ENCODE results near the gene SBK2. TPM values are rescaled to one million over a fixed set of nuclear protein-coding genes. Genes with fewer than 3 reads are reported as not detected.

The SBK2 gene
- total RNA-seq, 1 experiment from 2014 or later, result 5.2 TPM

DNA sequence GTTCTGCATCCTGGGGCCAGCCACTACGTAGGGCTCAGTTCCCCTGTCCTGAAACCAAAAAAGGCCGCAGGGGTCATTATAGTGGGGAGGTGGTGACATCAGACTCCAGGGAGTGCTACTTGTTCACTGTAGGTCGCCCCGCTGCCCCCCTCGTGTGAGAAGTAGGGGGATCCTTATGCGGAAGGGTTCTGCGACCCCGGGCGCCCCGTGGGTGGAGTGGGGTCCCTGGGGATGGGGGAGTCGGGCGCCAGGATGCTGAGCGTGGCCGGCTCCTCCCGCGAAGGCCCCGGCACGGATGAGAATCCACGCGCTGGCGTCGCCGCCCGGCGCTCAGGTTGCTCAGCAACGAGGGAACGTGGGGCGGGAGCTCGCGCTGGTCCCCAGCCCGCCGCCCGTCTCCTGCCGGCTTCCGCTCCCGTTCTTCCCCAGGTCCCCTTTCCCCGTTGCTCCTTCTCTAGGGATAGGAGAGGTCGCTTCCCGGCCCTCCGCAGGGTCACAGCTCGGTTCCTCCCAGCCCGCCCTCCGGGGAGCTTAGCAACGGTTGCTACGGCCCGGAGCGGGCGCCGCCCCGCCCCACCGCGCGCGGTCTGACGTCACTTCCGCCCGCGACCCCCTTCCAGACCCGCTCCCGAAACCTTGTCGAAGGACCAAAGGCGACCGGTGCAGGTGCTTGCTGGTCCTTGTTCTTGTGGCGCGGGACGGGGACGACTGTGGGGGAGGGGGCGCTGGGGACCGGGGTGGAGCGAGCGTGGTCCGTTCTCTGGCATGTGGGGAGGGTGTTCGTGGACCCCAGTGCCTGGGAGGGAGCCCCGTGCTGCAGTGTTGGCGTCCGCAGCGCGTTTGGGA lies 52.1 kb downstream of the SBK2 start, which contains the start of gene NAT14 (continued):
- TF ChIP-seq, protein P1, sequence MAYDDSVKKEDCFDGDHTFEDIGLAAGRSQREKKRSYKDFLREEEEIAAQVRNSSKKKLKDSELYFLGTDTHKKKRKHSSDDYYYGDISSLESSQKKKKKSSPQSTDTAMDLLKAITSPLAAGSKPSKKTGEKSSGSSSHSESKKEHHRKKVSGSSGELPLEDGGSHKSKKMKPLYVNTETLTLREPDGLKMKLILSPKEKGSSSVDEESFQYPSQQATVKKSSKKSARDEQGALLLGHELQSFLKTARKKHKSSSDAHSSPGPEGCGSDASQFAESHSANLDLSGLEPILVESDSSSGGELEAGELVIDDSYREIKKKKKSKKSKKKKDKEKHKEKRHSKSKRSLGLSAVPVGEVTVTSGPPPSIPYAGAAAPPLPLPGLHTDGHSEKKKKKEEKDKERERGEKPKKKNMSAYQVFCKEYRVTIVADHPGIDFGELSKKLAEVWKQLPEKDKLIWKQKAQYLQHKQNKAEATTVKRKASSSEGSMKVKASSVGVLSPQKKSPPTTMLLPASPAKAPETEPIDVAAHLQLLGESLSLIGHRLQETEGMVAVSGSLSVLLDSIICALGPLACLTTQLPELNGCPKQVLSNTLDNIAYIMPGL (CRISPR knock-in tag; IDR thresholded peaks at IDR 0.05), result 0 out of 2 replicates have a peak, but pooled peaks have one; percentile 54
- TF ChIP-seq, protein P2, sequence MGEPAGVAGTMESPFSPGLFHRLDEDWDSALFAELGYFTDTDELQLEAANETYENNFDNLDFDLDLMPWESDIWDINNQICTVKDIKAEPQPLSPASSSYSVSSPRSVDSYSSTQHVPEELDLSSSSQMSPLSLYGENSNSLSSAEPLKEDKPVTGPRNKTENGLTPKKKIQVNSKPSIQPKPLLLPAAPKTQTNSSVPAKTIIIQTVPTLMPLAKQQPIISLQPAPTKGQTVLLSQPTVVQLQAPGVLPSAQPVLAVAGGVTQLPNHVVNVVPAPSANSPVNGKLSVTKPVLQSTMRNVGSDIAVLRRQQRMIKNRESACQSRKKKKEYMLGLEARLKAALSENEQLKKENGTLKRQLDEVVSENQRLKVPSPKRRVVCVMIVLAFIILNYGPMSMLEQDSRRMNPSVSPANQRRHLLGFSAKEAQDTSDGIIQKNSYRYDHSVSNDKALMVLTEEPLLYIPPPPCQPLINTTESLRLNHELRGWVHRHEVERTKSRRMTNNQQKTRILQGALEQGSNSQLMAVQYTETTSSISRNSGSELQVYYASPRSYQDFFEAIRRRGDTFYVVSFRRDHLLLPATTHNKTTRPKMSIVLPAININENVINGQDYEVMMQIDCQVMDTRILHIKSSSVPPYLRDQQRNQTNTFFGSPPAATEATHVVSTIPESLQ (CRISPR knock-in tag; IDR thresholded peaks at IDR 0.05), result no peak
- TF ChIP-seq, protein P3, sequence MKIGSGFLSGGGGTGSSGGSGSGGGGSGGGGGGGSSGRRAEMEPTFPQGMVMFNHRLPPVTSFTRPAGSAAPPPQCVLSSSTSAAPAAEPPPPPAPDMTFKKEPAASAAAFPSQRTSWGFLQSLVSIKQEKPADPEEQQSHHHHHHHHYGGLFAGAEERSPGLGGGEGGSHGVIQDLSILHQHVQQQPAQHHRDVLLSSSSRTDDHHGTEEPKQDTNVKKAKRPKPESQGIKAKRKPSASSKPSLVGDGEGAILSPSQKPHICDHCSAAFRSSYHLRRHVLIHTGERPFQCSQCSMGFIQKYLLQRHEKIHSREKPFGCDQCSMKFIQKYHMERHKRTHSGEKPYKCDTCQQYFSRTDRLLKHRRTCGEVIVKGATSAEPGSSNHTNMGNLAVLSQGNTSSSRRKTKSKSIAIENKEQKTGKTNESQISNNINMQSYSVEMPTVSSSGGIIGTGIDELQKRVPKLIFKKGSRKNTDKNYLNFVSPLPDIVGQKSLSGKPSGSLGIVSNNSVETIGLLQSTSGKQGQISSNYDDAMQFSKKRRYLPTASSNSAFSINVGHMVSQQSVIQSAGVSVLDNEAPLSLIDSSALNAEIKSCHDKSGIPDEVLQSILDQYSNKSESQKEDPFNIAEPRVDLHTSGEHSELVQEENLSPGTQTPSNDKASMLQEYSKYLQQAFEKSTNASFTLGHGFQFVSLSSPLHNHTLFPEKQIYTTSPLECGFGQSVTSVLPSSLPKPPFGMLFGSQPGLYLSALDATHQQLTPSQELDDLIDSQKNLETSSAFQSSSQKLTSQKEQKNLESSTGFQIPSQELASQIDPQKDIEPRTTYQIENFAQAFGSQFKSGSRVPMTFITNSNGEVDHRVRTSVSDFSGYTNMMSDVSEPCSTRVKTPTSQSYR (CRISPR knock-in tag; IDR thresholded peaks at IDR 0.05), result no peak
- TF ChIP-seq, protein P4, sequence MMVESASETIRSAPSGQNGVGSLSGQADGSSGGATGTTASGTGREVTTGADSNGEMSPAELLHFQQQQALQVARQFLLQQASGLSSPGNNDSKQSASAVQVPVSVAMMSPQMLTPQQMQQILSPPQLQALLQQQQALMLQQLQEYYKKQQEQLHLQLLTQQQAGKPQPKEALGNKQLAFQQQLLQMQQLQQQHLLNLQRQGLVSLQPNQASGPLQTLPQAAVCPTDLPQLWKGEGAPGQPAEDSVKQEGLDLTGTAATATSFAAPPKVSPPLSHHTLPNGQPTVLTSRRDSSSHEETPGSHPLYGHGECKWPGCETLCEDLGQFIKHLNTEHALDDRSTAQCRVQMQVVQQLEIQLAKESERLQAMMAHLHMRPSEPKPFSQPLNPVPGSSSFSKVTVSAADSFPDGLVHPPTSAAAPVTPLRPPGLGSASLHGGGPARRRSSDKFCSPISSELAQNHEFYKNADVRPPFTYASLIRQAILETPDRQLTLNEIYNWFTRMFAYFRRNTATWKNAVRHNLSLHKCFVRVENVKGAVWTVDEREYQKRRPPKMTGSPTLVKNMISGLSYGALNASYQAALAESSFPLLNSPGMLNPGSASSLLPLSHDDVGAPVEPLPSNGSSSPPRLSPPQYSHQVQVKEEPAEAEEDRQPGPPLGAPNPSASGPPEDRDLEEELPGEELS (CRISPR knock-in tag; IDR thresholded peaks at IDR 0.05), result 0 out of 2 replicates have a peak, but pooled peaks have one; percentile 42
- TF ChIP-seq PRRX2 (CRISPR knock-in tag; IDR thresholded peaks at IDR 0.05), result 0 out of 2 replicates have a peak, but pooled peaks have one; percentile 74
- TF ChIP-seq, protein P5, sequence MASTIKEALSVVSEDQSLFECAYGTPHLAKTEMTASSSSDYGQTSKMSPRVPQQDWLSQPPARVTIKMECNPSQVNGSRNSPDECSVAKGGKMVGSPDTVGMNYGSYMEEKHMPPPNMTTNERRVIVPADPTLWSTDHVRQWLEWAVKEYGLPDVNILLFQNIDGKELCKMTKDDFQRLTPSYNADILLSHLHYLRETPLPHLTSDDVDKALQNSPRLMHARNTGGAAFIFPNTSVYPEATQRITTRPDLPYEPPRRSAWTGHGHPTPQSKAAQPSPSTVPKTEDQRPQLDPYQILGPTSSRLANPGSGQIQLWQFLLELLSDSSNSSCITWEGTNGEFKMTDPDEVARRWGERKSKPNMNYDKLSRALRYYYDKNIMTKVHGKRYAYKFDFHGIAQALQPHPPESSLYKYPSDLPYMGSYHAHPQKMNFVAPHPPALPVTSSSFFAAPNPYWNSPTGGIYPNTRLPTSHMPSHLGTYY (CRISPR knock-in tag; IDR thresholded peaks at IDR 0.05), result peak; percentile 65; the same call in 1 of the 2 replicates
- TF ChIP-seq, protein P6, sequence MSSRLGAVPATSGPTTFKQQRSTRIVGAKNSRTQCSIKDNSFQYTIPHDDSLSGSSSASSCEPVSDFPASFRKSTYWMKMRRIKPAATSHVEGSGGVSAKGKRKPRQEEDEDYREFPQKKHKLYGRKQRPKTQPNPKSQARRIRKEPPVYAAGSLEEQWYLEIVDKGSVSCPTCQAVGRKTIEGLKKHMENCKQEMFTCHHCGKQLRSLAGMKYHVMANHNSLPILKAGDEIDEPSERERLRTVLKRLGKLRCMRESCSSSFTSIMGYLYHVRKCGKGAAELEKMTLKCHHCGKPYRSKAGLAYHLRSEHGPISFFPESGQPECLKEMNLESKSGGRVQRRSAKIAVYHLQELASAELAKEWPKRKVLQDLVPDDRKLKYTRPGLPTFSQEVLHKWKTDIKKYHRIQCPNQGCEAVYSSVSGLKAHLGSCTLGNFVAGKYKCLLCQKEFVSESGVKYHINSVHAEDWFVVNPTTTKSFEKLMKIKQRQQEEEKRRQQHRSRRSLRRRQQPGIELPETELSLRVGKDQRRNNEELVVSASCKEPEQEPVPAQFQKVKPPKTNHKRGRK (CRISPR knock-in tag; IDR thresholded peaks at IDR 0.05; ENCODE audit: borderline replicate concordance), result no peak
- TF ChIP-seq ZBTB21 (CRISPR knock-in tag; IDR thresholded peaks at IDR 0.05; ENCODE audit: borderline replicate concordance), result no peak
- TF ChIP-seq, protein P7, sequence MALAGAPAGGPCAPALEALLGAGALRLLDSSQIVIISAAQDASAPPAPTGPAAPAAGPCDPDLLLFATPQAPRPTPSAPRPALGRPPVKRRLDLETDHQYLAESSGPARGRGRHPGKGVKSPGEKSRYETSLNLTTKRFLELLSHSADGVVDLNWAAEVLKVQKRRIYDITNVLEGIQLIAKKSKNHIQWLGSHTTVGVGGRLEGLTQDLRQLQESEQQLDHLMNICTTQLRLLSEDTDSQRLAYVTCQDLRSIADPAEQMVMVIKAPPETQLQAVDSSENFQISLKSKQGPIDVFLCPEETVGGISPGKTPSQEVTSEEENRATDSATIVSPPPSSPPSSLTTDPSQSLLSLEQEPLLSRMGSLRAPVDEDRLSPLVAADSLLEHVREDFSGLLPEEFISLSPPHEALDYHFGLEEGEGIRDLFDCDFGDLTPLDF (CRISPR knock-in tag; IDR thresholded peaks at IDR 0.05), result 0 out of 2 replicates have a peak, but pooled peaks have one; percentile 35
- TF ChIP-seq, protein P8, sequence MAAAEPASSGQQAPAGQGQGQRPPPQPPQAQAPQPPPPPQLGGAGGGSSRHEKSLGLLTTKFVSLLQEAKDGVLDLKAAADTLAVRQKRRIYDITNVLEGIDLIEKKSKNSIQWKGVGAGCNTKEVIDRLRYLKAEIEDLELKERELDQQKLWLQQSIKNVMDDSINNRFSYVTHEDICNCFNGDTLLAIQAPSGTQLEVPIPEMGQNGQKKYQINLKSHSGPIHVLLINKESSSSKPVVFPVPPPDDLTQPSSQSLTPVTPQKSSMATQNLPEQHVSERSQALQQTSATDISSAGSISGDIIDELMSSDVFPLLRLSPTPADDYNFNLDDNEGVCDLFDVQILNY (CRISPR knock-in tag; IDR thresholded peaks at IDR 0.05), result peak; percentile 30; the same call in 1 of the 2 replicates
